GM18508 (cell line): Measurements from ENCODE around the gene METTL1.
A peak's percentile ranks its signal among the peaks of the same experiment; 100 is the strongest.
"Not testable (repeated sequence)": the region's sequence is repeated elsewhere in the genome, so short reads cannot be mapped to it uniquely, and the experiment has no call there.

ENCODE experiments used
- ATAC-seq: cut with Tn5 transposase; IDR thresholded peaks from one replicate; pipeline ENCODE4 v1.9.1; 2021; ENCODE audit warnings: moderate number of reproducible peaks; ENCODE audit not compliant: insufficient read depth, unreplicated experiment

The METTL1 gene

DNA sequence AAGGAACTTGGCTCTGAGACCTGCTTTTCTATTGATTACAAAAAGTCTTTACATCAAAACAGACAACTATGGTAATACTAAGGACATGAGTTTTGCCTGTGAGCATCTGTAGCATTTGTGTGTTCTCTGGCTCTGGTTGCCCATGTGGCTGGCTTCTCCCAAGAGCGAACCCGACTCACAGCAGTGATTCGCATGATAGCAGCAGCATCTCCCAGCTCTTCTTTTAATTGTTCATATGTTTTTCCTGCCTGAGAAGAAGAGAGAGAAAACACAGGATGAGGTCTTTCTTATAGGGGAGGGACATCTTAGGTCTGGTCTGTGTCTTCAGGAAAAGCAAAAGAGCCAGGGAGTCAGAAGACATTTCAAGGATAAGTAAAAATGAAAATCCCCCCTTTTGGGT, 29.1 kb upstream of the METTL1 start:
- ATAC-seq, result no peak

DNA sequence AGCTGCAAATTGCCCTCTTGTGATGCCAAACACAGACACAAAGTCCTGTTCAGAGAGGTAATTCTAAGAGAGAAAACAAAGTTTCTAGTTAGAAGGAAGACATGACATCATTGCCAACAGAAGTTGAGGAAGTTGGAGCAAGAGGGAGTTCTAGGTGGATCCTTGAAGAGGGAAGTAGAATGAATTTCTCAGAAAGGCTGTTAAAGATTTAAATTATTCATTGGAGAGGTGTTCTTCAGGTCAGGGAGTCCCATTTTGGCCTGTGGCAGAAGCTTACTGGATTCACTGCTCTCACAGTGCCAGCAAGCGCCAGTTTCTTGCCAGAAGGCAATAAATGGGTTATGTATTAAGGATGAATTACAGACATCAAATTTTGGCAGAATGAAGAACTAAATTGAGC, 26.0 kb upstream of the METTL1 start:
- ATAC-seq, result no peak

DNA sequence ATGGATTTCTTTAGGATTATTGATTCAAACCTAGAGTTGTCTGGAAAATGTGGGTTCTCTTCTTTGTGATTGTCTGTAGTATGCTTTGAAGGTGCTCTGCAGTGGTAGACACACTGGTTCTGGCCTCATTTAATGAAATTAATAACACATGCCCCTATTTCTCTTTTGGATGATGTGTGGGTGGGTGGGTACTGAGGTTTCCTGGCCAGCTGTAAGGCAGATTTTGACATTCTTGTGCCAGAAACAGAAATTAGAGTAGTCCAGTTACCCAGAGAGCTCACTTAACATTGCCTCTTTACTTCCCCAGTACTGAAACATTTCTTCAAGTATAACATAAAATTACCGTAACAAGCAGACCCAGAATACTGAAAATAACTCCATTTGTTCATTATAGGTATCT, 25.1 kb upstream of the METTL1 start:
- no peak for ATAC-seq

DNA sequence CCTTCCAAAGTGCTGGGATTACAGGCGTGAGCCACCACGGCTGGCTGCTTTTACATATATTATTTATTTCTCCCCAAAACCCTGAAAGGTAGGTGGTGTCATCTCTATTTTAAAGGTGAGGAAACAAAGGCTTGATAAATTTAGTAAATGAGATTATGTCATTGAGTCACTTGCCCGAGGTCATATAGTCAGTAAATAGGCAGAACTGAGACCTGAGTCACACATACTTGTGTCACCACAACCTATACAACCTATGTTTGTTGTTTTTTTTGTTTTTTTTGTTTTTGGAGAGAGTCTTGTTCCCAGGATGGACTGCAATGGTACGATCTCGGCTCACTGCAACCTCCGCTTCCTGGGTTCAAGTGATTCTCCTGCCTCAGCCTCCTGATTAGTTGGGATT, 23.4 kb upstream of the METTL1 start:
- ATAC-seq, result no peak

GRCh38 chr12:57793920-57794319, 22.0 kb upstream of the METTL1 start:
- no peak for ATAC-seq

GRCh38 chr12:57783861-57784260, 12.0 kb upstream of the METTL1 start:
- ATAC-seq, result no peak

- no peak for ATAC-seq
Observed at GRCh38 chr12:57783466-57783801, 11.5 kb upstream of the METTL1 start.

DNA sequence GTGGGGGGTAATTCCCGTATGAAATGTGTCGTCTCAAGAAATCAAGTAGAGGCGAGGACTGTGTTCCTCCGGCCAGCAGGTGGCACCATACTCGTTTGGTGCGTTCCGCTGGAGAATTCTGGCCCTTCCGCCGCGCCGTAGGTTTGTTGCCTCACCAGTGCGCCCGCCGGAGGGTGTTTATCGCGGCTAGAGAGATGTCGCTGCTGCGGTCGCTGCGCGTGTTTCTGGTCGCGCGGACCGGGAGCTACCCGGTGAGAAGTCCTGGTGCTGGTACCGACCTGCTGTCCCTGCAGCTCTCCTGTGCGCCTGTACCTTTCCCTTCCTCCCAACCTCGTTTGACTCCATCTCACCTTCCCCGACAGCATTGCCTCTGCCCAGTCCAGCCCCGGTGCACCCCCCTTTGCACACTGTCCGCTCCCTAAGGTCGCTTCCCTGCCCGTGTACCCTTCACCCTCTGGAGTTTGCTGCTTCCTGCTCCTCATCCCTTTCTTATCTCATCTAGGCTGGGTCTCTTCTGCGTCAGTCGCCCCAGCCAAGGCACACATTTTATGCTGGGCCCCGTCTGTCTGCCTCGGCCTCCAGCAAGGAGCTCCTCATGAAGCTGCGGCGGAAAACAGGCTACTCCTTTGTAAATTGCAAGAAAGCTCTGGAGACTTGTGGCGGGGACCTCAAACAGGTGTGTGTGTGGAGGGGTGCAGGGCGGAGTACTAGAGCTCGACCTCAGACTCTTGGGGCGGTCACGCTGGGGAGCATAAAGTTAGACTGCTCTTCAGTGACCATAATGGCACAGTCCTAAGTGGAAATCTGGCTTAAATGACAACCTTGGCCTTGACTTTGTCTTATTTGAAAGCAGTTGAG, 10.9 kb upstream of the METTL1 start, which contains the start of gene TSFM:
TSFM (plus strand) TSS at position 180 of the 858 bp plus-strand sequence; CDS start at position 195, 15 bp downstream.
- ATAC-seq, result peak; percentile 58

DNA sequence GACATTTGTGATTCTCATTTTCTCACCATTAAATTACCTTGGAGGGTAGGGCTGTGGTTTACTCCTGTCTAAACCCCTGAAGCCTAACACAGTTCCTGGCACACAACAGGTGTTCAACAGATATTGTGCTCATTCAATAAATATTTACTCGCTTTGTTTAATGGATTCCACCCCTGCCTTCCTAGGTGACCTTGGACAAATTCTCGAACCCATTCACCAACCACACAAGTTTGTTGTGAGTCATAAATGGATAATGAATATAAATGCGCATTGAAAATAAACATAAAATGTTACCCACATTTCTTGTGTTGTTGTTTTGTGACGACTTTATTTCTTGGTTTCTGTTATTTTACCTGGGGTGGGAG, 10.3 kb upstream of the METTL1 start:
- no peak for ATAC-seq

GRCh38 chr12:57781801-57782200, 9.9 kb upstream of the METTL1 start:
- ATAC-seq, result no peak

DNA sequence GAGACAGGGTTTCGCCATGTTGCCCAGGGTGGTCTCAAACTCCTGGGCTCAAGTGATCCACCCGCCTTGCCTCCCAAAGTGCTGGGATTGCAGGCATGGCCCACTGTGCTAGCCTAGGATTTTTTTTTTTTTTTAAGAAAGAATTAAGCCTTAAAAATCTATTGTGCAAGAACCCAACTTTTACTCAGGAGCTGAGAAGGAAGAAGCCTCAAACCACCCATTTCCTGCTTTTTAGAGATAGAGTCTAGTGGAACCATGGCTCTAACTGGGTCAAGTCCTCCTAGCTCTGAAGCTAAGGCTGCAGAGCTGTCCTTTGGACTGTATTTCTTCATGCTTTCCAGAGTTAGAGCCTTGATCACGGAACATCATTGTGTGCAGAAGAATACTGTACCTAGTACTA, 9.3 kb upstream of the METTL1 start:
- ATAC-seq, result no peak

DNA sequence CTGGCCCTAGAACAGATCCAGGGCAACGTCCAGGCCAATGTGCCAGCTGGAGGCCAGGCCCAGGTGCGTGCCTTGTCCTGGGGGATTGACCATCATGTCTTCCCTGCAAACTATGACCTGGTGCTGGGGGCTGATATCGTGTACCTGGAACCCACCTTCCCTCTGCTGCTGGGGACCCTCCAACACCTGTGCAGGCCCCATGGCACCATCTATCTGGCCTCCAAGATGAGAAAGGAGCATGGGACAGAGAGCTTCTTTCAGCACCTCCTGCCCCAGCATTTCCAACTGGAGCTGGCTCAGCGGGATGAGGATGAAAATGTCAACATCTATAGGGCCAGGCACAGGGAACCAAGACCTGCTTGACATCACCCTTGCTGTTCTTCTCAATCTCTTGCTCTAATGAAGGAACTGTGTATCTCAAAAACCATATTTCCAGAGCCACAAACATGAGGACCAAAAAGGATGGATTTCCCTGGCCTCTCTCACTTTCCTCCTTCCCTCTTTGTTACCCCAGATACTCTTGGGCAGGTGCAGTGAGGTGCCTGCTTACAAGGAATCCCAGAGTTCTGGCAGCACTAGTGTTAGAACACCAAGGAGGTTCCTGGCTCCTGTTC, 8.5 kb upstream of the METTL1 start:
- ATAC-seq, result no peak

DNA sequence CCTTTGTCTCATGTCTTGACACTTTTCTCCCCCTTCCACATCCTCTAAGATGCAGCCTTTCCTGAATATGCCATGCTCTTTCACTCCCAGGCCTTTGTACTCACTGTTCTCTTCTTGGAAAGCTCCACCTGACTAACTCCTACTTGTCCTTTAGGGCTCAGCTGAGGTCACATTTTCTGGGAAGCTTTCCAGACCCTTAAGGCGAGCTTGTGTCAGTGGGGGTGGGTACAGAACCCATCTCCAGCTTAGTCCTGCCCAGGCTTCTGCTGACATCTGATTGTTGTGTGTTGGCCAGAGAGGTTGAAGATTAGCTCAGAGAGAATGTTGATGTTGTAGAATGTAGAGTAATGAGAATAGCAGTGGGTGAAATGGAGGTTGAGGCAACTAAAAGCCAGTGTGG, 7.8 kb upstream of the METTL1 start:
- no peak for ATAC-seq

DNA sequence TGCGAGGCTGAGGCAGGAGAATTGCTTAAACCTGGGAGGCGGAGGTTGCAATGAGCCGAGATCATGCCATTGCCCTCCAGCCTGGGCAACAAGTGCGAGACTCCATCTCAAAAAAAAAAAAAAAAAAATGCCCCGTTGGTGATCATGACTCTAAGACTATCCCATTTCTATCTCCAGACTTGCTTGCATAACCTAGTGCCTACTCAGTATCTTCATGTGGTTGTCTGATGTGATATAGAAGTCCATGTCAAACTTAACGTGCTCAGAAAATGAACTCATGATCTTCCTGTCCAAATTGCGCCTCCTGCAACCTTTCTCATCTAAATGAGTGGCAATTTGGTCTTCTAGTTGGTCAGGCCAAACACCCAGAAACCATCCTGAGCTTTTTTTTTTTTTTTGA, 6.0 kb upstream of the METTL1 start:
- no peak for ATAC-seq

DNA sequence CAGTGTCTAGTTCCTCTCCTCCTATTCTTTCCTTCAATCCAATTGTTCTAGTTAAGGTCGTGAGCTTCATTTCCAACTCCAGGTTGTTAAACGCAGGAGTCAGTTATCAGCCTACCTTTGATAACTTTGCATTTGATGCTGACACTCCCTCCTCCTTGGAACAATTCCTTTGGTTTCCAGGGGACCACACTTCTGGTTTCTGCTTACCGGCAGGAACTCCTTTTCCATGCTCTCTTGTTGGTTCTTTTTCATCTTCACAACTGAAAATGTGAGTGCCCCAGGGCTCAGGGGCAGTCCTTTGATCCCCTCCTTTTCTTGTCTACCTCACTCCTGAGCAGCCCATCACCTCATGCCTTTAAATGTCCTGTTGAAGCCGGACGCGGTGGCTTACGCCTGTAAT, 5.5 kb upstream of the METTL1 start:
- no peak for ATAC-seq

DNA sequence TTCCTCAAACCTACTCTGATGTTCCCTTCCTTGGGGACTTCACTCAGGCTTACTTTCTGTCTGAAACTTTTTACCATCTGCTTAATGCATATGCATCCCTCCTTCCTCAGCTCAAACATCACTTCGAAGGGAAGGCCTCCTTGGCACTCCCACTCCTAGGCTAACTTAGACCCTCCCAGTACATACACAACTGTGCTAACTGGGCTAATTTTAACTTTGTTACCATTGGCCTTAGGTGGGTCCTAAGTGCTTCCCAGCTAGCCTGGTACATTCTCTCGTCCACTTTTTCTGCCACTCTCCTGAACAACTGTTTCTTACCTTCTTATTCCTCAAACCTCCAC, 4.3 kb upstream of the METTL1 start:
- ATAC-seq, result no peak

GRCh38 chr12:57775563-57776246, 3.8 kb upstream of the METTL1 start:
- ATAC-seq, result no peak

- no peak for ATAC-seq
Observed at GRCh38 chr12:57775044-57775443, 3.1 kb upstream of the METTL1 start.

GRCh38 chr12:57774634-57775033, 2.7 kb upstream of the METTL1 start:
- ATAC-seq, result not testable (repeated sequence)

DNA sequence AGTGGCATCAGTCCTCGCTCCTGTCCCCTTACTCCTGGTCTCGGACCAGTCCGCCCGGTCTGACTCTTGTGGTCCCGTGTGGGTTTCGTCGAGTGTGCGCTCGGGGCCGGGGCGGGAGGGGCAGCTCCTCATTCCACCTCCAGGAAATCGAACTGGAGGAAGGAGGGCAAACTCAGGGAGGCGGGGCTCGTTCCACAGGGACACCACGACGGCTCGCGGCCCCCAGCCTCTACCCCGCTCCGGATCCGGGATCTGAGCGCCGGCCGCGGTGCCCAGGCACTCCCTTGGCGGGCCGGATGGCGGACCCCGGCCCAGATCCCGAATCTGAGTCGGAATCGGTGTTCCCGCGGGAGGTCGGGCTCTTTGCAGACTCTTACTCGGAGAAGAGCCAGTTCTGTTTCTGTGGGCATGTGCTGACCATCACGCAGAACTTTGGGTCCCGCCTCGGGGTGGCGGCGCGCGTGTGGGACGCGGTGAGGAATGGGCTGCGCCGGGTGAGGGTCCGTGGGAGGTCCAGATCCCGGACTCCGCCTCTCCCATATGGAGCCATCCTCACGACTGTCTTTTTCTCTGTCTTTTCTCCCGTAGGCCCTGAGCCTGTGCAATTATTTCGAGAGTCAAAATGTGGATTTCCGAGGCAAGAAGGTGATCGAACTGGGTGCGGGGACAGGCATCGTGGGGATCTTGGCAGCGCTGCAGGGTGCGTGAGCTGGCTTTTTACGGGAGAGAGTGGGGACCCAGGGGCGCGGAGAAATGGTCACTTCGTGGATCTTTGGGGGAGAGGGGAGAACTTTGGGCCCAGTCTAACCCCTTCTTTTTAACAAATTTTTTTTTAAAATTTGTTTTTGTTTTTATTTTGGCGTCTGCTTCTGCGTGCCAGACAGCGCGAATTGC, 771 bp upstream of the METTL1 start, which contains the start of gene EEF1AKMT3:
EEF1AKMT3 (plus strand) TSS at position 186 of the 894 bp plus-strand sequence; CDS start at position 297, 111 bp downstream.
- no peak for ATAC-seq
